Stromal cell of bone marrow (primary cell): ENCODE results near the gene COL6A2.
"Not testable (repeated sequence)": the region's sequence is repeated elsewhere in the genome, so short reads cannot be mapped to it uniquely, and the experiment has no call there.

Source experiments
- DNase-seq: peaks from one replicate; pipeline ENCODE4 v3.0.0-alpha.2; 2012; ENCODE audit warnings: low read depth

The COL6A2 gene

DNA sequence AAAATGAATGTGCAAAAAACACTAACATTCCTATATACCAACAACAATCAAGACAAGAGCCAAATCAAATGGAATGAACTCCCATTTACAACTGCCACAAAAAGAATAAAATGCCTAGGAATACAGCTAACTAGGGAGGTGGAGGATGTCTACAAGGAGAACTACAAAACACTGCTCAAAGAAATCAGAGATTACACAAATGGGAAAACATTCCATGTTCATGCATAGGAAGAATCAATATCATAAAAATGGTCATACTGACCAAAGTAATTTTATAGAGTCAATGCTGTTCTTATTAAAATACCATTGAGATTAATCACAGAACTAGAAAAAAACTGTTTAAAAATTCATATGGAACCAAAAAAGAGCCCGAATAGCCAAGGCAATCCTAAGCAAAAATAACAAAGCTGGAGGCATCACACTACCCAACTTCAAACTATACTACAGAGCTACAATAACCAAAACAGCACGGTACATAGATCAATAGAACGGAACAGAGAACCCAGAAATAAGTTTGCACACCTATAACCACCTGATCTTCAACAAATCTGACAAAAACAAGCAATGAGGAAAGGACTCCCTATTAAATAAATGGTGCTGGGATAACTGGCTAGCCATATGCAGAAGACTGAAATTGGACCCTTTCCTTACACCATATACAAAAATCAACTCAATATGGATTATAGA lies 78.7 kb downstream of the COL6A2 start:
- not testable (repeated sequence) for DNase-seq

DNA sequence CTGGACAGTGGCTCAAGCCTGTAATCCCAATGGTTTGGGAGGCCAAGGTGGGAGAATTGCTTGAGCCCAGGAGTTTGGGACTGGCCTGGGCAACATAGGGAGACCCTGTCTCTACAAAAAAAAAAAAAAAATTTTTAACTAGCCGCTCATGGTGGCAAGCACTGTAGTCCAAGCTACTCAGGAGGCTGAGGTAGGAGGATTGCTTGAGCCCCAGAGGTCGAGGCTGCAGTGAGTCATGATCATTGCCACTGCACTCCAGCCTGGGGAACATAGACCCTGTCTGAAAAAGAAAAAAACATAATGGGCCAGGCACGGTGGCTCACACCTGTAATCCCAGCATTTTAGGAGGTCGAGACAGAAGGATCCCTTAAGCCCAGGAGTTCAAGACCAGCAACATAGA lies 81.0 kb downstream of the COL6A2 start:
- DNase-seq = no peak
